Liver (tissue), 9 donors: ENCODE measurements around the gene ISG20L2. TPM values are rescaled to one million over a fixed set of nuclear protein-coding genes. Genes with fewer than 3 reads are reported as not detected.

Source experiments
- DNase-seq: peaks from one replicate; pipeline ENCODE4 v3.0.0-alpha.2; 2017; ENCODE audit warnings: low spot score
- H3K27ac ChIP-seq, 2 donors: one replicate each; pipeline ENCODE4 v1.7.0; 2013; ENCODE audit warnings: inconsistent platforms in 2 of 2, low read length in 2 of 2, control low read depth in 1 of 2, low read depth in 1 of 2, mild to moderate bottlenecking in 1 of 2
- H3K27me3 ChIP-seq, 4 donors: one replicate each; pipeline versions ENCODE4 v1.6.1 to v1.7.0; 2013; ENCODE audit warnings: low read length in 3 of 4, inconsistent platforms in 1 of 4, mild to moderate bottlenecking in 1 of 4, moderate library complexity in 1 of 4; ENCODE audit not compliant: control insufficient read depth in 4 of 4, insufficient read depth in 4 of 4
- H3K36me3 ChIP-seq, 4 donors: one replicate each; pipeline versions ENCODE4 v1.6.1 to v1.7.0; 2013; ENCODE audit warnings: low read length in 3 of 4, mild to moderate bottlenecking in 3 of 4, low read depth in 1 of 4, moderate library complexity in 1 of 4; ENCODE audit not compliant: control insufficient read depth in 4 of 4, insufficient read depth in 3 of 4
- H3K4me1 ChIP-seq, 4 donors: one replicate each; pipeline versions ENCODE4 v1.6.1 to v1.7.0; 2013; ENCODE audit warnings: low read length in 3 of 4, mild to moderate bottlenecking in 3 of 4, moderate library complexity in 1 of 4; ENCODE audit not compliant: control insufficient read depth in 4 of 4, insufficient read depth in 4 of 4
- H3K4me3 ChIP-seq, 3 donors: one replicate each; pipeline versions ENCODE4 v1.6.1 to v1.7.0; 2013; ENCODE audit warnings: low read length in 3 of 3, control low read depth in 1 of 3, low read depth in 1 of 3, mild to moderate bottlenecking in 1 of 3
- H3K9ac ChIP-seq, 2 donors: one replicate each; pipeline ENCODE4 v1.7.0; 2013; ENCODE audit warnings: low read length in 2 of 2, mild to moderate bottlenecking in 2 of 2, moderate library complexity in 2 of 2, control low read depth in 1 of 2, low read depth in 1 of 2
- H3K9me3 ChIP-seq, 4 donors: one replicate each; pipeline versions ENCODE4 v1.6.1 to v1.7.0; 2013; ENCODE audit warnings: low read length in 3 of 4; ENCODE audit not compliant: control insufficient read depth in 4 of 4
- FOXA2 ChIP-seq: IDR thresholded peaks from 2 replicates; pipeline ENCODE4 v1.6.1; 2016; ENCODE audit warnings: antibody characterized with exemption
- GABPA ChIP-seq, 2 donors: IDR thresholded peaks in 1 of 2; conservative IDR thresholded peaks in 1 of 2; 2 replicates each; pipeline ENCODE4 v1.6.1; 2016; ENCODE audit warnings: antibody characterized with exemption in 2 of 2, mild to moderate bottlenecking in 1 of 2, moderate library complexity in 1 of 2
- HNF4A ChIP-seq, 2 donors: conservative IDR thresholded peaks; 2 replicates each; pipeline ENCODE4 v1.6.1; 2016; ENCODE audit warnings: antibody characterized with exemption in 2 of 2, mild to moderate bottlenecking in 2 of 2
- HNF4G ChIP-seq: IDR thresholded peaks from 2 replicates; pipeline ENCODE4 v1.6.1; 2016; ENCODE audit warnings: antibody characterized with exemption
- JUND ChIP-seq, 2 donors: IDR thresholded peaks; 2 replicates each; pipeline ENCODE4 v1.6.1; 2016; ENCODE audit warnings: antibody characterized with exemption in 2 of 2
- NR2F2 ChIP-seq: IDR thresholded peaks from 2 replicates; pipeline ENCODE4 v1.6.1; 2016; ENCODE audit warnings: antibody characterized with exemption
- RAD21 ChIP-seq, 2 donors: IDR thresholded peaks; 2 replicates each; pipeline ENCODE4 v1.6.1; 2016; ENCODE audit warnings: antibody characterized with exemption in 2 of 2, mild to moderate bottlenecking in 2 of 2
- RXRA ChIP-seq, 2 donors: IDR thresholded peaks; 2 replicates each; pipeline ENCODE4 v1.6.1; 2017 to 2018; ENCODE audit warnings: antibody characterized with exemption in 2 of 2, mild to moderate bottlenecking in 1 of 2
- SP1 ChIP-seq: IDR thresholded peaks from 2 replicates; pipeline ENCODE4 v1.6.1; 2018; ENCODE audit warnings: antibody characterized with exemption, mild to moderate bottlenecking
- TAF1 ChIP-seq: conservative IDR thresholded peaks from 2 replicates; pipeline ENCODE4 v1.6.1; 2016; ENCODE audit warnings: antibody characterized with exemption, mild to moderate bottlenecking
- ZBTB33 ChIP-seq: IDR thresholded peaks from 2 replicates; pipeline ENCODE4 v1.6.1; 2016; ENCODE audit warnings: antibody characterized with exemption
- WGBS: extraction: QIAGEN DNeasy Blood & Tissue Kit; methylation state at CpG from one replicate; pipeline ENCODE4 v1.1.7; 2013; 5-methylcytosine and 5-hydroxymethylcytosine counted together
- polyA plus RNA-seq, 2 donors: library from polyadenylated mRNA; stranded (reverse) in 1 of 2; unstranded in 1 of 2; fragments of 200-250 nt in 1 of 2; fragments of >200 nt in 1 of 2; fragmentation: Nextera tagmentation in 1 of 2; extraction: Ambion mirVana in 1 of 2; gene quantifications; one replicate each; pipeline versions ENCODE4 v1.2.1 to v1.2.3, GENCODE V29; 2013 to 2015
- total RNA-seq, 2 donors: library from RNA; depleted of rRNA; stranded (reverse); fragments of >200 nt; gene quantifications; one replicate each; pipeline ENCODE4 v1.2.3, GENCODE V29; 2014
- TF ChIP-seq, protein P1 (sequence below): fragments of 150-350 bp; IDR thresholded peaks from 2 replicates; pipeline ENCODE4 v1.5.1; 2017; ENCODE audit warnings: improper control_type of control experiment, low read depth, low read length; ENCODE audit not compliant: missing input control
- TF ChIP-seq, protein P2 (sequence below): IDR thresholded peaks from 2 replicates; pipeline ENCODE4 v1.6.1; 2016; ENCODE audit warnings: antibody characterized with exemption
- TF ChIP-seq, protein P3 (sequence below): IDR thresholded peaks from 2 replicates; pipeline ENCODE4 v1.6.1; 2016; ENCODE audit warnings: antibody characterized with exemption
- donor health status: healthy.
- donor health status: healthy.
- donor health status: healthy.
- donor health status: healthy.
- donor health status: healthy.

The ISG20L2 gene
- total and polyA plus RNA-seq, 4 donors = 5.6 to 9.9 (median 6.7) TPM

GRCh38 chr1:156681196-156681960 lies 47.2 kb downstream of the ISG20L2 start:
- 71% methylated on average over 8 of the region's 8 CpGs for WGBS
- Histone ChIP-seq H3K9me3 (no peaks in the 10 kb centered on the region), H3K36me3 (no peaks in the 10 kb centered on the region), H3K27ac (no peak overlapping the region), H3K4me3 (no peak overlapping the region), H3K9ac (no peak overlapping the region), H3K27me3 (peaks cover 0 to 7% (median 4%) of the 10 kb centered on the region in 4 donors), H3K4me1 (peaks cover 0 to 8% (median 3%) of the 10 kb centered on the region in 4 donors)
- no peak for DNase-seq
- TF ChIP-seq, protein P1, sequence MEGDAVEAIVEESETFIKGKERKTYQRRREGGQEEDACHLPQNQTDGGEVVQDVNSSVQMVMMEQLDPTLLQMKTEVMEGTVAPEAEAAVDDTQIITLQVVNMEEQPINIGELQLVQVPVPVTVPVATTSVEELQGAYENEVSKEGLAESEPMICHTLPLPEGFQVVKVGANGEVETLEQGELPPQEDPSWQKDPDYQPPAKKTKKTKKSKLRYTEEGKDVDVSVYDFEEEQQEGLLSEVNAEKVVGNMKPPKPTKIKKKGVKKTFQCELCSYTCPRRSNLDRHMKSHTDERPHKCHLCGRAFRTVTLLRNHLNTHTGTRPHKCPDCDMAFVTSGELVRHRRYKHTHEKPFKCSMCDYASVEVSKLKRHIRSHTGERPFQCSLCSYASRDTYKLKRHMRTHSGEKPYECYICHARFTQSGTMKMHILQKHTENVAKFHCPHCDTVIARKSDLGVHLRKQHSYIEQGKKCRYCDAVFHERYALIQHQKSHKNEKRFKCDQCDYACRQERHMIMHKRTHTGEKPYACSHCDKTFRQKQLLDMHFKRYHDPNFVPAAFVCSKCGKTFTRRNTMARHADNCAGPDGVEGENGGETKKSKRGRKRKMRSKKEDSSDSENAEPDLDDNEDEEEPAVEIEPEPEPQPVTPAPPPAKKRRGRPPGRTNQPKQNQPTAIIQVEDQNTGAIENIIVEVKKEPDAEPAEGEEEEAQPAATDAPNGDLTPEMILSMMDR = no peak

DNA sequence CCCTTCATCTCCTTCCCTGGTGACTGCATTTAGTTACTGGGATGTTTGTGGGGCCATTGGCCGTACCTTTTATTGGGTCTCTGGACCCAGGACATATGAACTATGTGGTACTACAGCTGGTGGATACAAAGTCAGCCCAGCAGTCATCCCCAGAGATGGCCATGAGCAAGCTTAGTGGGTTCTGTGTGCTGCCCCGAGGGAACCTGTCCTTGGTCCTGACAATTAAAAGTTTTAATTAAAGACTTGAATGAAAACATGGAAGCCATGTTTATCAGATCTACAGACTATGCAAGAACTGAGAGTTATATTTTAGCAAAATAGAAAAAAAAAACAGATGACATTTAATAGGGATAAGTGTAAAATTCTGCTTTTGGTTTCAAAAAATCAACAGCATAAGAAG lies 48.5 kb downstream of the ISG20L2 start:
- no peak for TF ChIP-seq HNF4A (conservative IDR thresholded peaks at IDR 0.05)
- no peak for TF ChIP-seq GABPA (IDR thresholded peaks at IDR 0.05 in 1 of 2, conservative IDR thresholded peaks at IDR 0.05 in 1 of 2)
- TF ChIP-seq, protein P2, sequence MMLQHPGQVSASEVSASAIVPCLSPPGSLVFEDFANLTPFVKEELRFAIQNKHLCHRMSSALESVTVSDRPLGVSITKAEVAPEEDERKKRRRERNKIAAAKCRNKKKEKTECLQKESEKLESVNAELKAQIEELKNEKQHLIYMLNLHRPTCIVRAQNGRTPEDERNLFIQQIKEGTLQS = no peak
- no peak for TF ChIP-seq RXRA (IDR thresholded peaks at IDR 0.05)
- no peak for TF ChIP-seq SP1
- no peak for TF ChIP-seq RAD21 (IDR thresholded peaks at IDR 0.05)
- no peak for TF ChIP-seq ZBTB33
- TF ChIP-seq JUND (IDR thresholded peaks at IDR 0.05) = no peak
- TF ChIP-seq HNF4G = no peak
- no peak for TF ChIP-seq TAF1
- TF ChIP-seq, protein P3, sequence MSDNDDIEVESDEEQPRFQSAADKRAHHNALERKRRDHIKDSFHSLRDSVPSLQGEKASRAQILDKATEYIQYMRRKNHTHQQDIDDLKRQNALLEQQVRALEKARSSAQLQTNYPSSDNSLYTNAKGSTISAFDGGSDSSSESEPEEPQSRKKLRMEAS = no peak
- no peak for TF ChIP-seq NR2F2
- TF ChIP-seq FOXA2 = no peak
- DNase-seq = no peak
- no peaks in the 10 kb centered on the region for H3K36me3 ChIP-seq
- 56% methylated on average over 2 of the region's 2 CpGs for WGBS
- no peaks in the 10 kb centered on the region for H3K9me3 ChIP-seq
- H3K4me1 ChIP-seq = peaks cover 0 to 8% (median 3%) of the 10 kb centered on the region in 4 donors
- H3K27ac ChIP-seq = no peak overlapping the region
- H3K9ac ChIP-seq = no peak overlapping the region
- no peak overlapping the region for H3K4me3 ChIP-seq
- peaks cover 0 to 7% (median 4%) of the 10 kb centered on the region in 4 donors for H3K27me3 ChIP-seq
